ENCODE results near the gene MORF4L2.

GRCh38 chrX:103647630-103648029 lies 38.9 kb downstream of the MORF4L2 start:
- TF ChIP-seq CTCF (conservative IDR thresholded peaks at IDR 0.05; ENCODE audit: low read length), result no peak
- TF ChIP-seq EZH2phosphoT487 (IDR thresholded peaks at IDR 0.05; ENCODE audit: borderline replicate concordance, low read depth, low read length), result no peak

All from OCI-LY7 (cell line).